Endothelial cell of umbilical vein (primary cell): ENCODE data around the gene RPS29. TPM values are rescaled to one million over a fixed set of nuclear protein-coding genes. Genes with fewer than 3 reads are reported as not detected.

Source experiments
- BruUV-seq: library from RNA; stranded (reverse); fragments of 400-500 nt; replicated peaks from 2 replicates; lab custom pipeline; 2021; lab: Mats Ljungman, UMichigan
- CTCF ChIA-PET: fragments of 300-600, 350-600 bp; sonication (Branson Sonifier 250); formaldehyde crosslinking; loops from one replicate; lab custom pipeline; 2021; ENCODE audit warnings: antibody characterized with exemption, inconsistent platforms; lab: Charles Lee
- POLR2A ChIA-PET: fragments of 300-600, 350-600 bp; sonication (Branson Sonifier 250); formaldehyde crosslinking; loops from one replicate; lab custom pipeline; 2021; ENCODE audit warnings: antibody characterized with exemption, inconsistent platforms; lab: Charles Lee
- DNase-seq: peaks from one replicate; pipeline ENCODE4 v3.0.0-alpha.2; 2011; ENCODE audit warnings: low read depth, low spot score
- FAIRE-seq: peaks from 2 replicates; lab custom pipeline; 2011; peaks lifted over from hg19 to GRCh38; lab: Jason Lieb, UNC
- H2AFZ ChIP-seq: 2 replicates; pipeline ENCODE4 v1.6.0; 2012; ENCODE audit warnings: low read depth, low read length, control low read depth, inconsistent platforms
- H3K27ac ChIP-seq: 2 replicates; pipeline ENCODE4 v1.5.1; 2011; ENCODE audit warnings: low read depth, mild to moderate bottlenecking, control low read depth, low read length, moderate library complexity; ENCODE audit not compliant: insufficient read depth
- H3K27me3 ChIP-seq, 2 experiments: 2 replicates each; pipeline versions ENCODE4 v1.6.0 to v1.6.1; 2011; ENCODE audit warnings: low read length in 2 of 2, mixed read lengths in 1 of 2; ENCODE audit not compliant: control insufficient read depth in 2 of 2, insufficient read depth in 2 of 2
- H3K36me3 ChIP-seq, 2 experiments: 2 replicates in 1 of 2; 3 replicates in 1 of 2; pipeline ENCODE4 v1.5.1; 2011; ENCODE audit warnings: low read length in 2 of 2, mild to moderate bottlenecking in 1 of 2, moderate library complexity in 1 of 2; ENCODE audit not compliant: control insufficient read depth in 2 of 2, insufficient read depth in 2 of 2; ENCODE audit errors: extremely low read depth in 1 of 2
- H3K4me1 ChIP-seq: 3 replicates; pipeline ENCODE4 v1.5.1; 2011; ENCODE audit warnings: mild to moderate bottlenecking, low read length; ENCODE audit not compliant: control insufficient read depth, insufficient read depth; ENCODE audit errors: extremely low read depth
- H3K4me2 ChIP-seq: 2 replicates; pipeline ENCODE4 v1.6.1; 2011; ENCODE audit warnings: low read length, control low read depth, mixed read lengths; ENCODE audit not compliant: insufficient read depth
- H3K4me3 ChIP-seq, 3 experiments: fragments of 200-600 bp in 1 of 3; sonication (generic), shearing (Covaris generic) in 1 of 3; replicated peaks in 1 of 3; 2 replicates each; pipeline ENCODE4 v1.5.1; 2011 to 2016; ENCODE audit warnings: control low read depth in 3 of 3, low read length in 3 of 3, mild to moderate bottlenecking in 2 of 3, inconsistent platforms in 1 of 3, low read depth in 1 of 3, moderate library complexity in 1 of 3; ENCODE audit not compliant: insufficient read depth in 1 of 3
- H3K79me2 ChIP-seq: 2 replicates; pipeline ENCODE4 v1.6.0; 2012; ENCODE audit warnings: low read length, inconsistent platforms; ENCODE audit not compliant: control insufficient read depth, insufficient read depth
- H3K9ac ChIP-seq: replicated peaks from 2 replicates; pipeline ENCODE3; 2011; ENCODE audit warnings: low read length, control low read depth; ENCODE audit not compliant: insufficient read depth; ENCODE audit errors: extremely low read depth
- H3K9me1 ChIP-seq: replicated peaks from 3 replicates; pipeline ENCODE4 v1.6.0; 2011; ENCODE audit warnings: mild to moderate bottlenecking, low read length; ENCODE audit not compliant: control insufficient read depth, insufficient read depth; ENCODE audit errors: extremely low read depth
- H3K9me3 ChIP-seq: replicated peaks from 2 replicates; pipeline ENCODE4 v1.5.1; 2012; ENCODE audit warnings: low read length, inconsistent platforms; ENCODE audit not compliant: control insufficient read depth, insufficient read depth
- H4K20me1 ChIP-seq: replicated peaks from 2 replicates; pipeline ENCODE3; 2011; ENCODE audit warnings: mild to moderate bottlenecking, low read length; ENCODE audit not compliant: control insufficient read depth, insufficient read depth; ENCODE audit errors: extremely low read depth
- CTCF ChIP-seq, 2 donors: IDR thresholded peaks; 1 replicate in 1 of 2; 2 replicates in 1 of 2; pipeline ENCODE4 v1.5.1; 2011; ENCODE audit warnings: low read length in 2 of 2, mild to moderate bottlenecking in 2 of 2, moderate library complexity in 2 of 2, control low read depth in 1 of 2, inconsistent platforms in 1 of 2, low read depth in 1 of 2; ENCODE audit not compliant: insufficient read depth in 1 of 2; ENCODE audit errors: extremely low read depth in 1 of 2
- EZH2 ChIP-seq: IDR thresholded peaks from 2 replicates; pipeline ENCODE4 v1.6.1; 2012; ENCODE audit warnings: borderline replicate concordance, low read depth, mild to moderate bottlenecking, moderate library complexity, low read length, inconsistent platforms; ENCODE audit not compliant: severe bottlenecking
- FOS ChIP-seq: IDR thresholded peaks from 2 replicates; pipeline ENCODE4 v1.6.1; 2011; ENCODE audit warnings: mild to moderate bottlenecking, low read length, moderate library complexity, borderline replicate concordance; ENCODE audit not compliant: insufficient read depth
- GATA2 ChIP-seq: IDR thresholded peaks from 2 replicates; pipeline ENCODE4 v1.7.0; 2011; ENCODE audit warnings: low read depth, mild to moderate bottlenecking, moderate library complexity, mixed read lengths, low read length; ENCODE audit not compliant: insufficient read length, insufficient read depth
- JUN ChIP-seq: IDR thresholded peaks from 2 replicates; pipeline ENCODE4 v1.6.1; 2011; ENCODE audit warnings: borderline replicate concordance, low read depth; ENCODE audit not compliant: insufficient read length, insufficient read depth
- MAX ChIP-seq: IDR thresholded peaks from 2 replicates; pipeline ENCODE4 v1.6.1; 2011; ENCODE audit not compliant: insufficient read depth, insufficient read length
- MYC ChIP-seq: IDR thresholded peaks from one replicate; pipeline ENCODE4 v1.6.1; 2011; ENCODE audit warnings: mild to moderate bottlenecking, low read depth, low read length
- POLR2A ChIP-seq: IDR thresholded peaks from 2 replicates; pipeline ENCODE4 v1.6.1; 2012; ENCODE audit warnings: low read depth, mild to moderate bottlenecking, control low read depth, low read length
- POLR2AphosphoS5 ChIP-seq: IDR thresholded peaks from 2 replicates; pipeline ENCODE4 v1.6.1; 2012; ENCODE audit warnings: low read depth, mild to moderate bottlenecking, control low read depth, low read length, moderate library complexity; ENCODE audit not compliant: insufficient read depth
- dilution Hi-C: fragments of 300-500 bp; cut with MboI; formaldehyde crosslinking; loops from one replicate; pipeline ENCODE4 v1.15.0; 2019; ENCODE audit warnings: low sequenced_read_pairs; ENCODE audit not compliant: extremely low pct_ligation_motif_present
- intact Hi-C: fragments of 100-400 bp; cut with micrococcal nuclease; formaldehyde crosslinking; loops from one replicate; pipeline ENCODE4 v1.10.0; 2022
- polyA plus RNA-seq, 4 experiments: library from polyadenylated mRNA; depleted of rRNA in 3 of 4; stranded (reverse) in 3 of 4; unstranded in 1 of 4; fragments of >200 nt; gene quantifications; 2 replicates each; pipeline versions ENCODE4 v1.2.1 to v1.2.3, GENCODE V29; 2011 to 2012; ENCODE audit warnings: missing spikeins in 1 of 4
- total RNA-seq: library from RNA; stranded (reverse); gene quantifications from 2 replicates; pipeline ENCODE4 v1.2.3, GENCODE V29; 2021

RPS29 gene
- total and polyA plus RNA-seq, 2 donors (not counting 3 experiments of a cell fraction or from before 2014, with no cell fraction given) = 1,408 to 14,040 TPM

GRCh38 chr14:49612251-49612650, 26.1 kb upstream of the RPS29 start:
- Histone ChIP-seq H2AFZ (no peak overlapping the region), H3K4me2 (no peak overlapping the region), H3K4me3 (no peak overlapping the region), H3K36me3 (peaks cover 0 to 5% of the 10 kb centered on the region in 2 experiments), H3K27ac (no peak overlapping the region), H3K4me1 (no peaks in the 10 kb centered on the region), H3K27me3 (no peaks in the 10 kb centered on the region), H3K79me2 (peaks cover 26% of the 10 kb centered on the region), H3K9me1 (peaks cover 2% of the 10 kb centered on the region), H4K20me1 (no peaks in the 10 kb centered on the region), H3K9me3 (no peaks in the 10 kb centered on the region), H3K9ac (no peak overlapping the region)
- dilution Hi-C loops (no loop called here), intact Hi-C loops (no loop called here)
- TF ChIP-seq MAX (no peak), MYC (no peak), GATA2 (no peak), POLR2AphosphoS5 (no peak), CTCF (IDR thresholded peaks at IDR 0.05; ENCODE audit: extremely low read depth in 1 of 2, insufficient read depth in 1 of 2, low read depth in 1 of 2, low read length in 2 of 2) (no peak)
- BruUV-seq = no TSS peak
- no peak for FAIRE-seq
- ChIA-PET CTCF (interaction anchor here (0.6 to 1.4 kb wide), 3 partner anchors 12 to 22 kb away, joined by 3 read pairs; partner anchors contain the start of gene LRR1), POLR2A (interaction anchor here (1.5 kb wide), 1 partner anchor 8 kb away, joined by 4 read pairs; the partner anchor contains the start of genes MGAT2 and RPL36AL)
- DNase-seq = no peak

GRCh38 chr14:49607583-49607982, 21.4 kb upstream of the RPS29 start:
- Histone ChIP-seq H3K27ac (no peak overlapping the region), H4K20me1 (no peaks in the 10 kb centered on the region), H3K27me3 (no peaks in the 10 kb centered on the region), H3K9ac (no peak overlapping the region), H3K4me3 (no peak overlapping the region), H3K4me1 (no peaks in the 10 kb centered on the region), H3K4me2 (no peak overlapping the region), H2AFZ (no peak overlapping the region), H3K36me3 (peaks cover 2 to 5% of the 10 kb centered on the region in 2 experiments), H3K9me3 (no peaks in the 10 kb centered on the region), H3K9me1 (no peaks in the 10 kb centered on the region), H3K79me2 (peaks cover 22% of the 10 kb centered on the region)
- BruUV-seq = no TSS peak
- ChIA-PET POLR2A (no interaction called here), CTCF (interaction anchor here (0.8 kb wide), 1 partner anchor 21 kb away, joined by 3 read pairs; no protein-coding TSS in a partner anchor)
- no peak for FAIRE-seq
- dilution Hi-C loops = no loop called here
- intact Hi-C loops = no loop called here
- DNase-seq = no peak
- no peak for TF ChIP-seq JUN
- no peak for TF ChIP-seq FOS
- TF ChIP-seq POLR2A = no peak
- no peak for TF ChIP-seq CTCF (IDR thresholded peaks at IDR 0.05; ENCODE audit: extremely low read depth in 1 of 2, insufficient read depth in 1 of 2, low read depth in 1 of 2, low read length in 2 of 2)
- TF ChIP-seq POLR2AphosphoS5 = no peak
- TF ChIP-seq MYC = no peak
- no peak for TF ChIP-seq GATA2
- TF ChIP-seq EZH2 = no peak
- TF ChIP-seq MAX = no peak
